B cell (primary cell): ENCODE data around the gene DOCK4. TPM values are rescaled to one million over a fixed set of nuclear protein-coding genes. Genes with fewer than 3 reads are reported as not detected.

ENCODE experiments used
- ATAC-seq: fragments of 200-7000 bp; cut with Tn5 transposase; one replicate; pipeline ENCODE4 v1.10.0; 2021; ENCODE audit warnings: low read depth, mild to moderate bottlenecking, moderate number of reproducible peaks, moderate library complexity
- CTCF ChIA-PET: fragments of 350-600 bp; sonication (Branson Sonifier 250); formaldehyde crosslinking; loops from one replicate; lab custom pipeline; 2021; ENCODE audit warnings: antibody characterized with exemption, inconsistent platforms; lab: Charles Lee
- POLR2A ChIA-PET: fragments of 350-600 bp; sonication (Branson Sonifier 250); formaldehyde crosslinking; loops from one replicate; lab custom pipeline; 2021; ENCODE audit warnings: antibody characterized with exemption; lab: Charles Lee
- DNase-seq: peaks from one replicate; pipeline ENCODE4 v3.0.0; 2013
- H2AFZ ChIP-seq: 2 replicates; pipeline ENCODE4 v1.6.1; 2012; ENCODE audit warnings: mild to moderate bottlenecking, low read depth, low read length; ENCODE audit not compliant: insufficient read depth, poor library complexity, severe bottlenecking
- H3K27ac ChIP-seq, 2 donors: 1 replicate in 1 of 2; 2 replicates in 1 of 2; pipeline ENCODE4 v1.5.1; 2012 to 2013; ENCODE audit warnings: low read length in 2 of 2, mild to moderate bottlenecking in 2 of 2, moderate library complexity in 1 of 2
- H3K27me3 ChIP-seq, 4 experiments: fragments of 200-600 bp in 1 of 4; sonication (generic) in 1 of 4; replicated peaks in 1 of 4; 1 replicate in 2 of 4; 2 replicates in 2 of 4; pipeline versions ENCODE4 v1.6.1 to v1.7.0; 2013 to 2016; ENCODE audit warnings: low read length in 3 of 4, mild to moderate bottlenecking in 2 of 4, mixed read lengths in 1 of 4, moderate library complexity in 1 of 4; ENCODE audit not compliant: insufficient read depth in 4 of 4, control insufficient read depth in 3 of 4; ENCODE audit errors: control extremely low read depth in 1 of 4
- H3K36me3 ChIP-seq, 2 experiments: replicated peaks in 1 of 2; 1 replicate in 1 of 2; 2 replicates in 1 of 2; pipeline versions ENCODE4 v1.6.1 to v1.7.1; 2013; ENCODE audit warnings: low read length in 1 of 2; ENCODE audit not compliant: insufficient read depth in 2 of 2, control insufficient read depth in 1 of 2; ENCODE audit errors: control extremely low read depth in 1 of 2, extremely low read depth in 1 of 2
- H3K4me1 ChIP-seq, 2 donors: fragments of 200-600 bp in 1 of 2; sonication (generic) in 1 of 2; 1 replicate in 1 of 2; 2 replicates in 1 of 2; pipeline versions ENCODE4 v1.5.1 to v1.6.1; 2013 to 2017; ENCODE audit warnings: low read length in 2 of 2; ENCODE audit not compliant: control insufficient read depth in 2 of 2, insufficient read depth in 2 of 2
- H3K4me2 ChIP-seq: replicated peaks from 2 replicates; pipeline ENCODE3; 2012; ENCODE audit warnings: mild to moderate bottlenecking, low read depth, low read length; ENCODE audit not compliant: poor library complexity, severe bottlenecking
- H3K4me3 ChIP-seq, 5 experiments: fragments of 200-600 bp in 1 of 5; sonication (generic) in 1 of 5; 1 replicate in 3 of 5; 2 replicates in 2 of 5; pipeline versions ENCODE4 v1.5.1 to v1.7.0; 2011 to 2016; ENCODE audit warnings: low read length in 4 of 5, mild to moderate bottlenecking in 4 of 5, low read depth in 2 of 5, control low read depth in 1 of 5, moderate library complexity in 1 of 5; ENCODE audit not compliant: insufficient read depth in 1 of 5; ENCODE audit errors: control extremely low read depth in 1 of 5, extremely low read depth in 1 of 5
- H3K79me2 ChIP-seq: fragments of 200-600 bp; sonication (generic); one replicate; pipeline ENCODE4 v1.6.0; 2016; ENCODE audit warnings: low read length; ENCODE audit not compliant: control insufficient read depth, insufficient read depth
- H3K9ac ChIP-seq: fragments of 200-600 bp; sonication (generic); 2 replicates; pipeline ENCODE4 v1.6.1; 2017; ENCODE audit warnings: mild to moderate bottlenecking, low read length, moderate library complexity
- H3K9me3 ChIP-seq, 3 donors: one replicate each; pipeline versions ENCODE4 v1.6.1 to v1.7.1; 2013; ENCODE audit warnings: low read length in 2 of 3; ENCODE audit not compliant: control insufficient read depth in 2 of 3, insufficient read depth in 1 of 3; ENCODE audit errors: control extremely low read depth in 1 of 3
- H4K20me1 ChIP-seq: 2 replicates; pipeline ENCODE4 v1.6.0; 2012; ENCODE audit warnings: mild to moderate bottlenecking, low read length; ENCODE audit not compliant: insufficient read depth, control insufficient read depth, poor library complexity, severe bottlenecking
- H3K27ac Mint-ChIP-seq: one replicate; pipeline ENCODE4 v1.8.0; 2021; ENCODE audit warnings: mixed read lengths
- H3K27me3 Mint-ChIP-seq: one replicate; pipeline ENCODE4 v1.8.0; 2021; ENCODE audit warnings: mixed read lengths
- H3K4me1 Mint-ChIP-seq: one replicate; pipeline ENCODE4 v1.8.0; 2021; ENCODE audit warnings: mixed read lengths
- H3K4me3 Mint-ChIP-seq: one replicate; pipeline ENCODE4 v1.8.0; 2021; ENCODE audit warnings: mixed read lengths
- H3K9me3 Mint-ChIP-seq: one replicate; pipeline ENCODE4 v1.8.0; 2022; ENCODE audit warnings: mixed read lengths; ENCODE audit not compliant: insufficient read depth
- EZH2 ChIP-seq: IDR thresholded peaks from 2 replicates; pipeline ENCODE4 v1.6.1; 2012; ENCODE audit warnings: borderline replicate concordance, low read depth, mild to moderate bottlenecking, moderate library complexity, low read length; ENCODE audit not compliant: insufficient read depth, poor library complexity, severe bottlenecking
- WGBS: methylation state at CpG from one replicate; pipeline ENCODE4 v1.1.5; 2013; ENCODE audit warnings: missing lambda C conversion rate; ENCODE audit not compliant: insufficient coverage; 5-methylcytosine and 5-hydroxymethylcytosine counted together
- intact Hi-C: fragments of 100-400 bp; cut with micrococcal nuclease; formaldehyde crosslinking; loops from one replicate; pipeline ENCODE4 v1.10.0; 2022
- polyA plus RNA-seq: library from polyadenylated mRNA; depleted of rRNA; stranded (reverse); fragments of >200 nt; gene quantifications from 2 replicates; pipeline ENCODE4 v1.2.3, GENCODE V29; 2012
- total RNA-seq, 2 donors: library from RNA; stranded (reverse); fragments of 120-200 nt in 1 of 2; gene quantifications; 1 replicate in 1 of 2; 2 replicates in 1 of 2; pipeline versions ENCODE4 v1.2.3 to v1.2.4, GENCODE V29; 2013 to 2022
- TF ChIP-seq, protein P1 (sequence below): fragments of 200-600 bp; IDR thresholded peaks from one replicate; pipeline ENCODE4 v1.8.0; 2022; ENCODE audit warnings: antibody characterized with exemption, mild to moderate bottlenecking

Gene DOCK4
- total and polyA plus RNA-seq, 2 donors (not counting 1 experiment from before 2014, with no cell fraction given) = 0.03 to 4.1 TPM

DNA sequence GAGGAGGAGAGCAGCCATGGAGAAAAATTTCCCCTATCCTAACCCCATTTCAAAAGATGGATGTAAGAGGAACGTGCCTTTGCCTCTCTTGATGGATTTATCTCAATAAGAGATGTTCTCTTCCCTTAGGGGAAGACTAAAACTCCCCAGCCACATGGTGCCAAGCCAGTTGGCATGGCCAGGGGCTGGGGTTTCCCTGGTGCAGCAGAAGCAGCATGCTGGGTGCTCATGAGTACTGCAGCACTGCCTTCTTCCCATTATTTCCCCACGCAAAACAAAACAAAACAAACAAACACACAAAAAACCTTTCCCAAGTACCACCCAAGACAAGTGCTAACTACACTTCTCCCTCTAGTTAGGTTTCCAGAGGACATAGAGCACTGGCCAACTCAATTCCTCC lies 97.2 kb downstream of the DOCK4 start:
- TF ChIP-seq EZH2 = no peak
- TF ChIP-seq, protein P1, sequence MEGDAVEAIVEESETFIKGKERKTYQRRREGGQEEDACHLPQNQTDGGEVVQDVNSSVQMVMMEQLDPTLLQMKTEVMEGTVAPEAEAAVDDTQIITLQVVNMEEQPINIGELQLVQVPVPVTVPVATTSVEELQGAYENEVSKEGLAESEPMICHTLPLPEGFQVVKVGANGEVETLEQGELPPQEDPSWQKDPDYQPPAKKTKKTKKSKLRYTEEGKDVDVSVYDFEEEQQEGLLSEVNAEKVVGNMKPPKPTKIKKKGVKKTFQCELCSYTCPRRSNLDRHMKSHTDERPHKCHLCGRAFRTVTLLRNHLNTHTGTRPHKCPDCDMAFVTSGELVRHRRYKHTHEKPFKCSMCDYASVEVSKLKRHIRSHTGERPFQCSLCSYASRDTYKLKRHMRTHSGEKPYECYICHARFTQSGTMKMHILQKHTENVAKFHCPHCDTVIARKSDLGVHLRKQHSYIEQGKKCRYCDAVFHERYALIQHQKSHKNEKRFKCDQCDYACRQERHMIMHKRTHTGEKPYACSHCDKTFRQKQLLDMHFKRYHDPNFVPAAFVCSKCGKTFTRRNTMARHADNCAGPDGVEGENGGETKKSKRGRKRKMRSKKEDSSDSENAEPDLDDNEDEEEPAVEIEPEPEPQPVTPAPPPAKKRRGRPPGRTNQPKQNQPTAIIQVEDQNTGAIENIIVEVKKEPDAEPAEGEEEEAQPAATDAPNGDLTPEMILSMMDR = no peak
- ATAC-seq = no peak
- Mint-ChIP-seq H3K4me1 (no peaks in the 10 kb centered on the region), H3K9me3 (no peaks in the 10 kb centered on the region), H3K27me3 (peaks cover 5% of the 10 kb centered on the region), H3K4me3 (no peak overlapping the region), H3K27ac (no peak overlapping the region)
- H3K27ac ChIP-seq = no peak overlapping the region
- H3K36me3 ChIP-seq = no peaks in the 10 kb centered on the region
- H3K4me1 ChIP-seq = no peaks in the 10 kb centered on the region
- 100% methylated on average over 1 of the region's 2 CpGs for WGBS
- no peaks in the 10 kb centered on the region for H3K27me3 ChIP-seq
- DNase-seq = no peak
- H3K9ac ChIP-seq = no peak overlapping the region
- H3K4me3 ChIP-seq = no peak overlapping the region
- ChIA-PET CTCF (no interaction called here), POLR2A (no interaction called here)
- H2AFZ ChIP-seq = no peak overlapping the region
- H3K79me2 ChIP-seq = no peaks in the 10 kb centered on the region
- H4K20me1 ChIP-seq = no peaks in the 10 kb centered on the region
- no peaks in the 10 kb centered on the region for H3K9me3 ChIP-seq
- no peak overlapping the region for H3K4me2 ChIP-seq
- intact Hi-C loops = no loop called here

DNA sequence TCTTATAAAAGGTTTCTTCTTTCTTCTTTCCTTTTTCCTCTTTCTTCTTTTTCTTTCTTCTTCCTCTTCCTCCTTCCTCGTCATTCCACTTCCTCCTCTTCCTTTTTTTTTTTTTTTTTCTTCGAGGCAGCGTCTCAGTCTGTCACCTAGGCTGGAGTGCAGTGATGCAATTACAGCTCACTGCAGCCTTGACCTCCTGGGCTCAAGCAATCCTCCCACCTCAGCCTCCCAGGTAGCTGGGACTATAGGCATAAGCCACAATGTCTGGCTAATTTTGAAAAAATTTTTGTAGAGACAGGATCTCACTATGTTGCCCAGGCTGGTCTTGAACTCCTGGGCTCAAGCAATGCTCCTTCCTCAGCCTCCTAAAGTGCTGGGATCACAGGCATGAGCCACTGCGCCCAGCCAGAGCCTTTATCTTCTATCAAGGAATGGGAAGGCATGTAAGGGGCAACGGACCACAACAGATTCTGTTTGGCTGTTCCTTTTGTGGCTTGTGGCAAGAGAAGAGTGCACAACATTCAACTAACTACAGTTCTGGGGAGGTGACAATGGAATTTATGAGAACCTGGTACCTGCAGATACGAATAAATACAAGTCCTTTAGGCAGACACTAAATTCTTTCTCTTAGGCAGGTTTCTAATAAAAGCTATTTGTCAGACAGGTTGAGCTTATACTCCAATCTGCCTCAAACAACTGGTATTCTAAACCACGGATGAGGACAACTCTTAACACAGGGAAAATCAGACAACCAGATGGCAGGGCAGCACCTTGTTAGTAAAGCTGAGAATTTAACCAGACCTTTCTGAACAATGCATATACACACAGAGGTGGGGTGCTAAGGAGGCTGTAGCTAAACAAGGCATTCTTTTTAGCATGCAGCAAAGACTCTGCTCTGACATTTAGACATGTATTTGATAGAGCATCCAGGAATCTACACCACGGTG lies 100.3 kb downstream of the DOCK4 start:
- H3K4me1 Mint-ChIP-seq = no peaks in the 10 kb centered on the region
- Histone ChIP-seq H3K79me2 (no peaks in the 10 kb centered on the region), H3K27me3 (no peaks in the 10 kb centered on the region), H3K36me3 (no peaks in the 10 kb centered on the region), H3K4me1 (no peaks in the 10 kb centered on the region), H3K9me3 (no peaks in the 10 kb centered on the region), H3K4me3 (no peak overlapping the region), H3K4me2 (no peak overlapping the region), H2AFZ (no peak overlapping the region), H4K20me1 (no peaks in the 10 kb centered on the region), H3K27ac (no peak overlapping the region), H3K9ac (no peak overlapping the region)
- H3K9me3 Mint-ChIP-seq = no peaks in the 10 kb centered on the region
- ChIA-PET CTCF (no interaction called here), POLR2A (no interaction called here)
- intact Hi-C loops = no loop called here
- TF ChIP-seq, protein P1 = no peak
- no peak for TF ChIP-seq EZH2
- WGBS = 11% methylated on average over 1 of the region's 8 CpGs
- no peak overlapping the region for H3K27ac Mint-ChIP-seq
- no peak for ATAC-seq
- peaks cover 5% of the 10 kb centered on the region for H3K27me3 Mint-ChIP-seq
- H3K4me3 Mint-ChIP-seq = no peak overlapping the region
- no peak for DNase-seq
